Adrenal gland (tissue), 12 donors: ENCODE results near the gene PPP2R2C. TPM values are rescaled to one million over a fixed set of nuclear protein-coding genes. Genes with fewer than 3 reads are reported as not detected.

ENCODE experiments used
- DNase-seq, 7 donors: peaks; one replicate each; pipeline ENCODE4 v3.0.0-alpha.2; 2019 to 2020
- H3K27ac ChIP-seq, 5 donors: fragments of 200-600 bp; sonication (generic) in 4 of 5; 1 replicate in 3 of 5; 2 replicates in 2 of 5; pipeline versions ENCODE4 v1.5.1 to v1.8.0; 2016 to 2020; ENCODE audit warnings: mild to moderate bottlenecking in 1 of 5
- H3K27me3 ChIP-seq: fragments of 200-600 bp; 2 replicates; pipeline ENCODE4 v1.8.0; 2021
- H3K36me3 ChIP-seq, 2 donors: fragments of 200-600 bp; replicated peaks in 1 of 2; 1 replicate in 1 of 2; 2 replicates in 1 of 2; pipeline versions ENCODE4 v1.5.1 to v1.8.0; 2018 to 2022
- H3K4me1 ChIP-seq, 2 donors: fragments of 200-600 bp; replicated peaks in 1 of 2; 1 replicate in 1 of 2; 2 replicates in 1 of 2; pipeline versions ENCODE4 v1.5.1 to v1.8.0; 2018 to 2021
- H3K4me3 ChIP-seq, 4 donors: fragments of 200-600 bp; sonication (generic) in 3 of 4; one replicate each; pipeline ENCODE4 v1.5.1; 2016 to 2018
- H3K9me3 ChIP-seq, 3 donors: fragments of 200-600 bp; sonication (generic) in 1 of 3; replicated peaks in 1 of 3; 1 replicate in 2 of 3; 2 replicates in 1 of 3; pipeline versions ENCODE4 v1.5.1 to v1.8.0; 2016 to 2021
- CTCF ChIP-seq, 6 experiments: fragments of 450-650 bp in 4 of 6; fragments of 200-600 bp in 2 of 6; sonication (generic) in 1 of 6; IDR thresholded peaks; 1 replicate in 5 of 6; 2 replicates in 1 of 6; pipeline versions ENCODE4 v1.5.1 to v1.8.0; 2016 to 2021; ENCODE audit warnings: antibody characterized with exemption in 6 of 6, mild to moderate bottlenecking in 2 of 6, moderate library complexity in 1 of 6
- POLR2A ChIP-seq, 2 donors: fragments of 450-650 bp; IDR thresholded peaks; one replicate each; pipeline ENCODE4 v1.6.1; 2017; ENCODE audit warnings: antibody characterized with exemption in 2 of 2, mild to moderate bottlenecking in 2 of 2, moderate library complexity in 1 of 2
- WGBS, 4 donors: extraction: QIAGEN DNeasy Blood & Tissue Kit in 2 of 4; methylation state at CpG; one replicate each; pipeline versions ENCODE4 v1.1.5 to v1.1.7; 2013 to 2017; 5-methylcytosine and 5-hydroxymethylcytosine counted together
- intact Hi-C, 2 donors: fragments of 100-400 bp; cut with DNase I; formaldehyde crosslinking; loops; one replicate each; pipeline versions ENCODE4 v1.14.1 to v1.15.0; 2022 to 2023
- polyA plus RNA-seq, 3 donors: library from polyadenylated mRNA; stranded (reverse); fragments of 200-250 nt in 2 of 3; fragments of 350-450 nt in 1 of 3; fragmentation: Illumina TruSeq in 1 of 3; extraction: RNeasy Lipid Tissue Mini Kit (QIAGEN cat#74804) in 1 of 3; gene quantifications; one replicate each; pipeline ENCODE4 v1.2.3, GENCODE V29; 2013 to 2014
- total RNA-seq, 9 donors: library from RNA; depleted of rRNA in 4 of 9; stranded (reverse); fragments of >200 nt in 4 of 9; fragments of 120-200 nt in 1 of 9; fragmentation: NEBNext Ultra II Directional in 1 of 9; extraction: Animal tissue kit (Norgen Biotek cat#: 25700) in 1 of 9; gene quantifications; one replicate each; pipeline versions ENCODE4 v1.1.0 to v1.2.4, GENCODE V29; 2013 to 2023
- donor health status: healthy with polysubstance abuse.
- donor health status: Bipolar disorder and iron deficiency.
- donor health status: DM: yes; HTN: yes; CAD: no.
- donor health status: DM: no; HTN: no; CAD: no.
- donor health status: DM: no; HTN: no; CAD: no.
- donor health status: DM: yes; HTN: yes; CAD: no.

PPP2R2C gene
- total and polyA plus RNA-seq, 12 donors = 0.17 to 7.2 (median 2.0) TPM; not detected in 3

GRCh38 chr4:6389142-6389825 lies 83.1 kb downstream of the PPP2R2C start:
- Histone ChIP-seq H3K4me1 (no peaks in the 10 kb centered on the region), H3K9me3 (no peaks in the 10 kb centered on the region), H3K27ac (no peak overlapping the region), H3K36me3 (no peaks in the 10 kb centered on the region), H3K27me3 (no peaks in the 10 kb centered on the region), H3K4me3 (no peak overlapping the region)
- WGBS, 4 donors = 60 to 72% (median 64%) methylated on average over 19 of the region's 19 CpGs
- TF ChIP-seq POLR2A (IDR thresholded peaks at IDR 0.05) = no peak
- no peak for TF ChIP-seq CTCF (IDR thresholded peaks at IDR 0.05)
- no peak for DNase-seq
- intact Hi-C loops = no loop called here

GRCh38 chr4:6388713-6389112 lies 83.7 kb downstream of the PPP2R2C start:
- intact Hi-C loops = no loop called here
- TF ChIP-seq CTCF (IDR thresholded peaks at IDR 0.05) (no peak), POLR2A (IDR thresholded peaks at IDR 0.05) (no peak)
- no peaks in the 10 kb centered on the region for H3K9me3 ChIP-seq
- no peaks in the 10 kb centered on the region for H3K4me1 ChIP-seq
- no peak overlapping the region for H3K27ac ChIP-seq
- no peaks in the 10 kb centered on the region for H3K27me3 ChIP-seq
- no peak overlapping the region for H3K4me3 ChIP-seq
- H3K36me3 ChIP-seq = no peaks in the 10 kb centered on the region
- WGBS, 4 donors = 60 to 68% (median 62%) methylated on average over 6 to 9 of the region's 9 CpGs
- DNase-seq = no peak

- H3K27me3 ChIP-seq = no peaks in the 10 kb centered on the region
- DNase-seq = no peak
- no peak overlapping the region for H3K27ac ChIP-seq
- no peaks in the 10 kb centered on the region for H3K9me3 ChIP-seq
- no peak overlapping the region for H3K4me3 ChIP-seq
- H3K36me3 ChIP-seq = no peaks in the 10 kb centered on the region
- intact Hi-C loops = no loop called here
- TF ChIP-seq POLR2A (IDR thresholded peaks at IDR 0.05) = no peak
- no peak for TF ChIP-seq CTCF (IDR thresholded peaks at IDR 0.05)
- no peaks in the 10 kb centered on the region for H3K4me1 ChIP-seq
- WGBS, 4 donors = 75 to 91% (median 81%) methylated on average over 5 of the region's 5 CpGs
These were observed 84.5 kb downstream of the PPP2R2C start for GRCh38 chr4:6387946-6388345.

GRCh38 chr4:6386091-6386490 lies 86.3 kb downstream of the PPP2R2C start:
- no peaks in the 10 kb centered on the region for H3K27me3 ChIP-seq
- TF ChIP-seq POLR2A (IDR thresholded peaks at IDR 0.05) (no peak), CTCF (IDR thresholded peaks at IDR 0.05) (no peak)
- no peak overlapping the region for H3K4me3 ChIP-seq
- intact Hi-C loops = no loop called here
- WGBS, 4 donors = 61 to 78% (median 73%) methylated on average over 7 of the region's 7 CpGs
- H3K27ac ChIP-seq = no peak overlapping the region
- H3K36me3 ChIP-seq = no peaks in the 10 kb centered on the region
- DNase-seq = no peak
- H3K9me3 ChIP-seq = no peaks in the 10 kb centered on the region
- H3K4me1 ChIP-seq = no peaks in the 10 kb centered on the region
